NB4 (cell line): ENCODE data around the gene FSIP1.

Experiments used
- CTCF ChIP-seq: IDR thresholded peaks from one replicate; pipeline ENCODE4 v1.5.1; 2012; ENCODE audit warnings: low read depth, low read length
- MAX ChIP-seq: IDR thresholded peaks from 2 replicates; pipeline ENCODE4 v1.6.1; 2011; ENCODE audit warnings: low read depth, low read length
- POLR2A ChIP-seq: IDR thresholded peaks from 2 replicates; pipeline ENCODE4 v1.6.1; 2011; ENCODE audit warnings: mild to moderate bottlenecking; ENCODE audit not compliant: insufficient read length; ENCODE audit errors: extremely low read depth

- no peak for TF ChIP-seq MAX
- TF ChIP-seq CTCF: no peak
- no peak for TF ChIP-seq POLR2A
These were observed 185.3 kb downstream of the FSIP1 start for GRCh38 chr15:39597336-39597735.
